ENCODE results near the gene PRKAR1A.

PRKAR1A gene

GRCh38 chr17:68564415-68565111 is 52.3 kb downstream of the PRKAR1A start:
- WGBS, 2 experiments = 95% methylated on average over 8 of the region's 8 CpGs
- no peak overlapping the region for H3K27ac ChIP-seq (ENCODE audit: insufficient read depth, low read depth, low read length, poor library complexity, severe bottlenecking)
- no peaks in the 10 kb centered on the region for H3K36me3 ChIP-seq (ENCODE audit: control insufficient read depth, insufficient read depth, low read length)
- H3K4me1 ChIP-seq (ENCODE audit: control insufficient read depth, insufficient read depth, low read length) = no peaks in the 10 kb centered on the region
- H3K4me3 ChIP-seq (ENCODE audit: insufficient read depth, low read depth, low read length) = no peak overlapping the region
- H3K9me3 ChIP-seq (ENCODE audit: control insufficient read depth, low read length) = no peaks in the 10 kb centered on the region
- H3K27me3 ChIP-seq (ENCODE audit: control insufficient read depth, insufficient read depth, low read length, poor library complexity, severe bottlenecking) = no peaks in the 10 kb centered on the region

GRCh38 chr17:68565661-68566441 is 53.6 kb downstream of the PRKAR1A start:
- Histone ChIP-seq H3K9me3 (ENCODE audit: control insufficient read depth, low read length) (no peaks in the 10 kb centered on the region), H3K36me3 (ENCODE audit: control insufficient read depth, insufficient read depth, low read length) (no peaks in the 10 kb centered on the region), H3K27ac (ENCODE audit: insufficient read depth, low read depth, low read length, poor library complexity, severe bottlenecking) (no peak overlapping the region), H3K4me1 (ENCODE audit: control insufficient read depth, insufficient read depth, low read length) (no peaks in the 10 kb centered on the region), H3K4me3 (ENCODE audit: insufficient read depth, low read depth, low read length) (no peak overlapping the region), H3K27me3 (ENCODE audit: control insufficient read depth, insufficient read depth, low read length, poor library complexity, severe bottlenecking) (no peaks in the 10 kb centered on the region)
- WGBS, 2 experiments = 91 to 95% methylated on average over 3 of the region's 3 CpGs

GRCh38 chr17:68566442-68566738 is 54.2 kb downstream of the PRKAR1A start:
- WGBS, 2 experiments = 92 to 93% methylated on average over 2 of the region's 2 CpGs
- Histone ChIP-seq H3K27me3 (ENCODE audit: control insufficient read depth, insufficient read depth, low read length, poor library complexity, severe bottlenecking) (no peaks in the 10 kb centered on the region), H3K9me3 (ENCODE audit: control insufficient read depth, low read length) (no peaks in the 10 kb centered on the region), H3K27ac (ENCODE audit: insufficient read depth, low read depth, low read length, poor library complexity, severe bottlenecking) (no peak overlapping the region), H3K36me3 (ENCODE audit: control insufficient read depth, insufficient read depth, low read length) (no peaks in the 10 kb centered on the region), H3K4me1 (ENCODE audit: control insufficient read depth, insufficient read depth, low read length) (no peaks in the 10 kb centered on the region), H3K4me3 (ENCODE audit: insufficient read depth, low read depth, low read length) (no peak overlapping the region)

GRCh38 chr17:68567035-68567434 is 54.8 kb downstream of the PRKAR1A start:
- H3K4me1 ChIP-seq (ENCODE audit: control insufficient read depth, insufficient read depth, low read length) = no peaks in the 10 kb centered on the region
- H3K36me3 ChIP-seq (ENCODE audit: control insufficient read depth, insufficient read depth, low read length) = no peaks in the 10 kb centered on the region
- no peaks in the 10 kb centered on the region for H3K27me3 ChIP-seq (ENCODE audit: control insufficient read depth, insufficient read depth, low read length, poor library complexity, severe bottlenecking)
- no peaks in the 10 kb centered on the region for H3K9me3 ChIP-seq (ENCODE audit: control insufficient read depth, low read length)
- no peak overlapping the region for H3K27ac ChIP-seq (ENCODE audit: insufficient read depth, low read depth, low read length, poor library complexity, severe bottlenecking)
- H3K4me3 ChIP-seq (ENCODE audit: insufficient read depth, low read depth, low read length) = no peak overlapping the region
- WGBS, 2 experiments = 94 to 96% methylated on average over 3 of the region's 3 CpGs

GRCh38 chr17:68567581-68567980 is 55.4 kb downstream of the PRKAR1A start:
- Histone ChIP-seq H3K4me3 (ENCODE audit: insufficient read depth, low read depth, low read length) (no peak overlapping the region), H3K4me1 (ENCODE audit: control insufficient read depth, insufficient read depth, low read length) (no peaks in the 10 kb centered on the region), H3K27ac (ENCODE audit: insufficient read depth, low read depth, low read length, poor library complexity, severe bottlenecking) (no peak overlapping the region), H3K36me3 (ENCODE audit: control insufficient read depth, insufficient read depth, low read length) (no peaks in the 10 kb centered on the region), H3K9me3 (ENCODE audit: control insufficient read depth, low read length) (no peaks in the 10 kb centered on the region), H3K27me3 (ENCODE audit: control insufficient read depth, insufficient read depth, low read length, poor library complexity, severe bottlenecking) (no peaks in the 10 kb centered on the region)
- 94 to 98% methylated on average over 8 of the region's 8 CpGs for WGBS, 2 experiments

- H3K4me1 ChIP-seq (ENCODE audit: control insufficient read depth, insufficient read depth, low read length) = no peaks in the 10 kb centered on the region
- H3K36me3 ChIP-seq (ENCODE audit: control insufficient read depth, insufficient read depth, low read length) = no peaks in the 10 kb centered on the region
- no peak overlapping the region for H3K4me3 ChIP-seq (ENCODE audit: insufficient read depth, low read depth, low read length)
- H3K27me3 ChIP-seq (ENCODE audit: control insufficient read depth, insufficient read depth, low read length, poor library complexity, severe bottlenecking) = no peaks in the 10 kb centered on the region
- H3K27ac ChIP-seq (ENCODE audit: insufficient read depth, low read depth, low read length, poor library complexity, severe bottlenecking) = no peak overlapping the region
- no peaks in the 10 kb centered on the region for H3K9me3 ChIP-seq (ENCODE audit: control insufficient read depth, low read length)
- 87% methylated on average over 2 of the region's 2 CpGs for WGBS, 2 experiments
Measured at GRCh38 chr17:68568581-68568980, 56.4 kb downstream of the PRKAR1A start.

- no peaks in the 10 kb centered on the region for H3K36me3 ChIP-seq (ENCODE audit: control insufficient read depth, insufficient read depth, low read length)
- H3K4me1 ChIP-seq (ENCODE audit: control insufficient read depth, insufficient read depth, low read length) = no peaks in the 10 kb centered on the region
- H3K27me3 ChIP-seq (ENCODE audit: control insufficient read depth, insufficient read depth, low read length, poor library complexity, severe bottlenecking) = no peaks in the 10 kb centered on the region
- no peak overlapping the region for H3K4me3 ChIP-seq (ENCODE audit: insufficient read depth, low read depth, low read length)
- H3K9me3 ChIP-seq (ENCODE audit: control insufficient read depth, low read length) = no peaks in the 10 kb centered on the region
- no peak overlapping the region for H3K27ac ChIP-seq (ENCODE audit: insufficient read depth, low read depth, low read length, poor library complexity, severe bottlenecking)
Measured at GRCh38 chr17:68569346-68569745, 57.1 kb downstream of the PRKAR1A start.

GRCh38 chr17:68570526-68570925 is 58.3 kb downstream of the PRKAR1A start:
- WGBS, 2 experiments = 91 to 100% methylated on average over 1 of the region's 1 CpG
- Histone ChIP-seq H3K9me3 (ENCODE audit: control insufficient read depth, low read length) (no peaks in the 10 kb centered on the region), H3K4me1 (ENCODE audit: control insufficient read depth, insufficient read depth, low read length) (no peaks in the 10 kb centered on the region), H3K36me3 (ENCODE audit: control insufficient read depth, insufficient read depth, low read length) (no peaks in the 10 kb centered on the region), H3K27me3 (ENCODE audit: control insufficient read depth, insufficient read depth, low read length, poor library complexity, severe bottlenecking) (no peaks in the 10 kb centered on the region), H3K4me3 (ENCODE audit: insufficient read depth, low read depth, low read length) (no peak overlapping the region), H3K27ac (ENCODE audit: insufficient read depth, low read depth, low read length, poor library complexity, severe bottlenecking) (no peak overlapping the region)

GRCh38 chr17:68572138-68572842 is 60.1 kb downstream of the PRKAR1A start:
- no peak overlapping the region for H3K27ac ChIP-seq (ENCODE audit: insufficient read depth, low read depth, low read length, poor library complexity, severe bottlenecking)
- no peaks in the 10 kb centered on the region for H3K36me3 ChIP-seq (ENCODE audit: control insufficient read depth, insufficient read depth, low read length)
- H3K4me3 ChIP-seq (ENCODE audit: insufficient read depth, low read depth, low read length) = no peak overlapping the region
- H3K27me3 ChIP-seq (ENCODE audit: control insufficient read depth, insufficient read depth, low read length, poor library complexity, severe bottlenecking) = no peaks in the 10 kb centered on the region
- no peaks in the 10 kb centered on the region for H3K4me1 ChIP-seq (ENCODE audit: control insufficient read depth, insufficient read depth, low read length)
- H3K9me3 ChIP-seq (ENCODE audit: control insufficient read depth, low read length) = no peaks in the 10 kb centered on the region
- 93 to 96% methylated on average over 6 of the region's 6 CpGs for WGBS, 2 experiments

GRCh38 chr17:68573338-68573737 is 61.1 kb downstream of the PRKAR1A start:
- Histone ChIP-seq H3K4me3 (ENCODE audit: insufficient read depth, low read depth, low read length) (no peak overlapping the region), H3K27ac (ENCODE audit: insufficient read depth, low read depth, low read length, poor library complexity, severe bottlenecking) (no peak overlapping the region), H3K9me3 (ENCODE audit: control insufficient read depth, low read length) (no peaks in the 10 kb centered on the region), H3K36me3 (ENCODE audit: control insufficient read depth, insufficient read depth, low read length) (no peaks in the 10 kb centered on the region), H3K4me1 (ENCODE audit: control insufficient read depth, insufficient read depth, low read length) (no peaks in the 10 kb centered on the region), H3K27me3 (ENCODE audit: control insufficient read depth, insufficient read depth, low read length, poor library complexity, severe bottlenecking) (no peaks in the 10 kb centered on the region)
- 73 to 86% methylated on average over 1 of the region's 1 CpG for WGBS, 2 experiments

Data from ectodermal cell (in vitro differentiated cells).